IMR-90 (cell line): ENCODE results near the gene AVPR1A. TPM values are rescaled to one million over a fixed set of nuclear protein-coding genes. Genes with fewer than 3 reads are reported as not detected.

Experiments
- ATAC-seq: fragments of 200-7000 bp; cut with Tn5 transposase; 2 replicates; pipeline ENCODE4 v1.9.1; 2020; ENCODE audit warnings: low read depth, mild to moderate bottlenecking, moderate library complexity
- BruUV-seq: library from RNA; stranded (reverse); fragments of 400-500 nt; replicated peaks from 2 replicates; lab custom pipeline; 2021; lab: Mats Ljungman, UMichigan
- CTCF ChIA-PET: fragments of 300-600 bp; formaldehyde crosslinking; extraction: SDS; loops from one replicate; lab custom pipeline; 2021; ENCODE audit warnings: antibody characterized with exemption; lab: Yijun Ruan, JAX
- POLR2A ChIA-PET: fragments of 300-600 bp; sonication (Branson Sonifier 250); formaldehyde crosslinking; loops from one replicate; lab custom pipeline; 2022; ENCODE audit warnings: antibody characterized with exemption; ENCODE audit not compliant: unreplicated experiment; lab: Charles Lee
- DNase-seq: peaks from one replicate; pipeline ENCODE4 v3.0.0; 2013
- H2AFZ ChIP-seq: replicated peaks from 2 replicates; pipeline ENCODE3; 2013; ENCODE audit warnings: low read length, mild to moderate bottlenecking; ENCODE audit not compliant: poor library complexity
- H2AK5ac ChIP-seq: 2 replicates; pipeline ENCODE4 v1.6.1; 2013; ENCODE audit warnings: low read depth, low read length, inconsistent platforms
- H2AK9ac ChIP-seq: replicated peaks from 2 replicates; pipeline ENCODE3; 2013; ENCODE audit warnings: mild to moderate bottlenecking, low read depth, low read length, moderate library complexity; ENCODE audit not compliant: poor library complexity
- H2BK120ac ChIP-seq: 2 replicates; pipeline ENCODE4 v1.6.1; 2013; ENCODE audit warnings: low read depth, low read length, inconsistent platforms
- H2BK15ac ChIP-seq: 3 replicates; pipeline ENCODE4 v1.6.1; 2013; ENCODE audit warnings: low read depth, low read length, inconsistent platforms
- H2BK20ac ChIP-seq: 2 replicates; pipeline ENCODE4 v1.6.1; 2013; ENCODE audit warnings: low read depth, mild to moderate bottlenecking, inconsistent platforms, low read length, moderate library complexity
- H2BK5ac ChIP-seq: 2 replicates; pipeline ENCODE4 v1.6.1; 2013; ENCODE audit warnings: mild to moderate bottlenecking, low read depth, low read length, inconsistent platforms; ENCODE audit not compliant: poor library complexity, severe bottlenecking
- H3K14ac ChIP-seq: replicated peaks from 2 replicates; pipeline ENCODE4 v1.6.1; 2013; ENCODE audit warnings: low read depth, low read length, inconsistent platforms
- H3K18ac ChIP-seq: 2 replicates; pipeline ENCODE4 v1.6.1; 2013; ENCODE audit warnings: low read depth, low read length, control low read depth
- H3K23ac ChIP-seq: 2 replicates; pipeline ENCODE4 v1.6.1; 2013; ENCODE audit warnings: low read depth, low read length, inconsistent platforms
- H3K27ac ChIP-seq: 2 replicates; pipeline ENCODE4 v1.5.1; 2013; ENCODE audit warnings: mild to moderate bottlenecking, control low read depth, low read length; ENCODE audit not compliant: insufficient read depth
- H3K27me3 ChIP-seq: 2 replicates; pipeline ENCODE4 v1.6.1; 2013; ENCODE audit warnings: low read length; ENCODE audit not compliant: control insufficient read depth, insufficient read depth
- H3K36me3 ChIP-seq: 2 replicates; pipeline ENCODE4 v1.6.1; 2013; ENCODE audit warnings: low read length, mixed read lengths; ENCODE audit not compliant: control insufficient read depth, insufficient read depth
- H3K4ac ChIP-seq: 2 replicates; pipeline ENCODE4 v1.6.1; 2013; ENCODE audit warnings: low read depth, low read length, inconsistent platforms
- H3K4me1 ChIP-seq: 2 replicates; pipeline ENCODE4 v1.6.1; 2013; ENCODE audit warnings: low read length, mixed read lengths; ENCODE audit not compliant: control insufficient read depth, insufficient read depth
- H3K4me2 ChIP-seq: 2 replicates; pipeline ENCODE4 v1.6.1; 2013; ENCODE audit warnings: low read depth, mild to moderate bottlenecking, control low read depth, low read length, moderate library complexity
- H3K4me3 ChIP-seq: 2 replicates; pipeline ENCODE4 v1.5.1; 2013; ENCODE audit warnings: low read depth, mild to moderate bottlenecking, control low read depth, low read length, moderate library complexity; ENCODE audit not compliant: insufficient read depth
- H3K56ac ChIP-seq: 2 replicates; pipeline ENCODE4 v1.6.1; 2013; ENCODE audit warnings: low read length, inconsistent platforms; ENCODE audit not compliant: insufficient read depth; ENCODE audit errors: extremely low read depth
- H3K79me1 ChIP-seq, 2 experiments: 2 replicates each; pipeline ENCODE4 v1.6.1; 2013; ENCODE audit warnings: low read length in 2 of 2, inconsistent platforms in 1 of 2, low read depth in 1 of 2
- H3K9ac ChIP-seq: 2 replicates; pipeline ENCODE4 v1.6.1; 2013; ENCODE audit warnings: low read depth, low read length, control low read depth
- H3K9me1 ChIP-seq: 2 replicates; pipeline ENCODE4 v1.6.1; 2013; ENCODE audit warnings: low read length, inconsistent platforms; ENCODE audit not compliant: insufficient read depth
- H3K9me3 ChIP-seq: 2 replicates; pipeline ENCODE4 v1.6.1; 2013; ENCODE audit warnings: low read length; ENCODE audit not compliant: control insufficient read depth, insufficient read depth
- H4K20me1 ChIP-seq: 2 replicates; pipeline ENCODE4 v1.6.1; 2013; ENCODE audit warnings: low read length, inconsistent platforms; ENCODE audit not compliant: insufficient read depth
- H4K5ac ChIP-seq: 2 replicates; pipeline ENCODE4 v1.6.1; 2013; ENCODE audit warnings: mild to moderate bottlenecking, low read depth, low read length, control low read depth
- H4K8ac ChIP-seq, 2 experiments: 2 replicates each; pipeline ENCODE4 v1.6.1; 2013; ENCODE audit warnings: low read depth in 2 of 2, low read length in 2 of 2, control low read depth in 1 of 2, inconsistent platforms in 1 of 2
- H4K91ac ChIP-seq: 2 replicates; pipeline ENCODE4 v1.6.1; 2013; ENCODE audit warnings: low read depth, low read length, inconsistent platforms; ENCODE audit not compliant: insufficient read depth
- CTCF ChIP-seq: conservative IDR thresholded peaks from 2 replicates; pipeline ENCODE4 v1.5.1; 2012; ENCODE audit warnings: mild to moderate bottlenecking, low read depth, low read length, improper control_type of control experiment
- ELK1 ChIP-seq: fragments of 150-350 bp; IDR thresholded peaks from 2 replicates; pipeline ENCODE4 v1.6.1; 2016; ENCODE audit warnings: low read depth, mild to moderate bottlenecking, low read length, moderate library complexity, borderline replicate concordance
- MAZ ChIP-seq: IDR thresholded peaks from 2 replicates; pipeline ENCODE4 v1.6.1; 2012; ENCODE audit warnings: low read depth, mild to moderate bottlenecking, low read length, improper control_type of control experiment, moderate library complexity, borderline replicate concordance
- POLR2A ChIP-seq: IDR thresholded peaks from 2 replicates; pipeline ENCODE4 v1.6.1; 2012; ENCODE audit warnings: mild to moderate bottlenecking, low read depth, low read length
- RFX5 ChIP-seq: IDR thresholded peaks from 2 replicates; pipeline ENCODE4 v1.8.0; 2012; ENCODE audit warnings: low read depth, mild to moderate bottlenecking, low read length, moderate library complexity
- WGBS, 2 experiments: methylation state at CpG; one replicate each; pipeline versions ENCODE4 v1.1.5 to v1.1.7; 2013; ENCODE audit warnings: missing lambda C conversion rate in 2 of 2; ENCODE audit not compliant: insufficient read length in 1 of 2; ENCODE audit errors: extremely low coverage in 2 of 2; 5-methylcytosine and 5-hydroxymethylcytosine counted together
- dilution Hi-C: fragments of 300-500 bp; cut with HindIII; formaldehyde crosslinking; loops from one replicate; pipeline ENCODE4 v1.14.3; 2018; ENCODE audit warnings: low sequenced_read_pairs; ENCODE audit not compliant: unreplicated experiment
- in situ Hi-C: fragments of 300-500 bp; cut with MboI; formaldehyde crosslinking; loops from 3 replicates; pipeline ENCODE4 v1.14.3; 2019; ENCODE audit warnings: low sequenced_read_pairs, inconsistent platforms, mixed read lengths
- intact Hi-C: fragments of 100-400 bp; cut with micrococcal nuclease; formaldehyde crosslinking; loops from 2 replicates; pipeline ENCODE4 v1.10.0; 2022
- polyA plus RNA-seq, 3 experiments: library from polyadenylated mRNA; depleted of rRNA; stranded (reverse); fragments of >200 nt; gene quantifications; 2 replicates each; pipeline ENCODE4 v1.2.3, GENCODE V29; 2012; ENCODE audit warnings: low replicate concordance in 1 of 3
- total RNA-seq: library from RNA; depleted of rRNA; stranded (reverse); fragments of >200 nt; gene quantifications from 2 replicates; pipeline ENCODE4 v1.2.3, GENCODE V29; 2012; rRNA removed

Gene AVPR1A
- total and polyA plus RNA-seq, 2 of the 4 experiments (the other 2 are of a cell fraction), result not detected

DNA sequence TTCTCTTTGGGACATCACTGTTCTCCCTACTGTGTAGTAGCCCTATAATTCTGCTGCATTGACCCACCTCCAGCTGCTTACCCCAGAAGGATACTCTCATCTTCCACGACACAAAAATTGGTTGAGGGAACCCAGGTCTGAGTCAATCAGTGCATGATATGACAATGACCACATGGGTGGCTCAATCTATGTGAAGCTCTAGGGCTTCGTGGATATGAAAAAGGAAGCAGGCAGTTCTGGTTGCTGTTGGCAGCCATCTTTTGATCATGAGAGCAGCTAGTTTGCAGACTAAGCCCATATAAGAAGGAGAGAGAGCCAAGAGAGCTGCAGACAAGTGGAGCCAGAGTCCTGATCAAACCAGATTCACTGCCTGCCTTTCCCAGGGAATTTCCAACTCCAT, 57.9 kb downstream of the AVPR1A start:
- intact Hi-C loops, result no loop called here
- no CpG with 5 or more reads among the region's 2 CpGs for WGBS, 2 experiments
- Histone ChIP-seq H2AFZ (no peak overlapping the region), H3K36me3 (no peaks in the 10 kb centered on the region), H4K5ac (no peak overlapping the region), H2BK120ac (no peak overlapping the region), H4K20me1 (no peaks in the 10 kb centered on the region), H2BK5ac (no peak overlapping the region), H4K91ac (no peak overlapping the region), H3K9me1 (no peaks in the 10 kb centered on the region), H3K4me3 (no peak overlapping the region), H3K14ac (no peak overlapping the region), H4K8ac (no peak overlapping the region), H3K56ac (no peak overlapping the region), H3K4ac (no peak overlapping the region), H2BK20ac (no peak overlapping the region), H3K23ac (no peak overlapping the region), H3K4me2 (no peak overlapping the region), H2AK9ac (no peak overlapping the region), H3K79me1 (no peaks in the 10 kb centered on the region), H2BK15ac (no peak overlapping the region), H2AK5ac (no peak overlapping the region), H3K9ac (no peak overlapping the region), H3K27ac (no peak overlapping the region), H3K4me1 (no peaks in the 10 kb centered on the region), H3K18ac (no peak overlapping the region), H3K9me3 (no peaks in the 10 kb centered on the region), H3K27me3 (peaks cover 2% of the 10 kb centered on the region)
- no peak for DNase-seq
- ChIA-PET CTCF (interaction anchor here (0.9 kb wide), 1 partner anchor 10 kb away, joined by 3 read pairs; no protein-coding TSS in a partner anchor), POLR2A (no interaction called here)
- no peak for ATAC-seq
- BruUV-seq, result no TSS peak
- in situ Hi-C loops, result no loop called here
- TF ChIP-seq CTCF (no peak), MAZ (no peak), ELK1 (no peak), POLR2A (no peak), RFX5 (no peak)
- dilution Hi-C loops, result no loop called here

Other genes with a start within 250 kb of the AVPR1A start
- gene PPM1H, start 216.1 kb downstream of the AVPR1A start, total RNA-seq, result 0.18 and 0.28 TPM in 2 replicates
- 0.14 TPM in 2 replicates for gene PPM1H, start 216.1 kb downstream of the AVPR1A start, polyA plus RNA-seq (2012; rRNA removed)